Esophagus squamous epithelium (tissue), 5 donors: ENCODE results near the gene PEX11G. TPM values are rescaled to one million over a fixed set of nuclear protein-coding genes. Genes with fewer than 3 reads are reported as not detected.

Source experiments
- DNase-seq: peaks from one replicate; lab custom pipeline; 2025; lab: John Stamatoyannopoulos, UW
- H3K27ac ChIP-seq, 4 donors: fragments of 200-600 bp; sonication (generic); one replicate each; pipeline ENCODE4 v1.5.1; 2016 to 2019; ENCODE audit warnings: mild to moderate bottlenecking in 1 of 4
- H3K27me3 ChIP-seq, 4 donors: fragments of 200-600 bp; sonication (generic); 1 replicate in 3 of 4; 2 replicates in 1 of 4; pipeline versions ENCODE4 v1.5.1 to v1.6.0; 2017 to 2021; ENCODE audit warnings: antibody characterized with exemption in 1 of 4
- H3K36me3 ChIP-seq, 3 donors: fragments of 200-600 bp; sonication (generic); one replicate each; pipeline ENCODE4 v1.5.1; 2016 to 2019
- H3K4me1 ChIP-seq, 3 donors: fragments of 200-600 bp; sonication (generic); one replicate each; pipeline ENCODE4 v1.5.1; 2017 to 2019
- H3K4me3 ChIP-seq, 4 donors: fragments of 200-600 bp; sonication (generic); 1 replicate in 3 of 4; 2 replicates in 1 of 4; pipeline ENCODE4 v1.5.1; 2016 to 2019; ENCODE audit warnings: mild to moderate bottlenecking in 2 of 4, moderate library complexity in 1 of 4
- H3K9me3 ChIP-seq, 3 donors: fragments of 200-600 bp; sonication (generic); one replicate each; pipeline ENCODE4 v1.5.1; 2016 to 2019
- POLR2A ChIP-seq, 4 donors: fragments of 450-650 bp; IDR thresholded peaks; one replicate each; pipeline ENCODE4 v1.6.1; 2017; ENCODE audit warnings: antibody characterized with exemption in 4 of 4, mild to moderate bottlenecking in 4 of 4, moderate library complexity in 3 of 4
- WGBS, 2 donors: methylation state at CpG; one replicate each; pipeline ENCODE4 v1.1.5; 2018; 5-methylcytosine and 5-hydroxymethylcytosine counted together
- intact Hi-C: fragments of 100-400 bp; cut with DNase I; formaldehyde crosslinking; loops from one replicate; pipeline ENCODE4 v1.15.0; 2022
- total RNA-seq, 4 donors: library from RNA; depleted of rRNA; stranded (reverse); fragments of >200 nt; gene quantifications; one replicate each; pipeline ENCODE4 v1.1.0, GENCODE V29; 2016
- TF ChIP-seq, protein P1 (sequence below), 6 experiments: fragments of 450-650 bp in 4 of 6; fragments of 200-600 bp in 2 of 6; sonication (generic) in 2 of 6; IDR thresholded peaks; one replicate each; pipeline ENCODE4 v1.5.1; 2016 to 2019; ENCODE audit warnings: antibody characterized with exemption in 6 of 6, mild to moderate bottlenecking in 4 of 6, moderate library complexity in 4 of 6
- donor health status: DM: yes; HTN: yes; CAD: no.

Gene PEX11G
- 1 to 10 TPM; 1.1 to 6.7 (median 4.1) TPM for total RNA-seq

DNA sequence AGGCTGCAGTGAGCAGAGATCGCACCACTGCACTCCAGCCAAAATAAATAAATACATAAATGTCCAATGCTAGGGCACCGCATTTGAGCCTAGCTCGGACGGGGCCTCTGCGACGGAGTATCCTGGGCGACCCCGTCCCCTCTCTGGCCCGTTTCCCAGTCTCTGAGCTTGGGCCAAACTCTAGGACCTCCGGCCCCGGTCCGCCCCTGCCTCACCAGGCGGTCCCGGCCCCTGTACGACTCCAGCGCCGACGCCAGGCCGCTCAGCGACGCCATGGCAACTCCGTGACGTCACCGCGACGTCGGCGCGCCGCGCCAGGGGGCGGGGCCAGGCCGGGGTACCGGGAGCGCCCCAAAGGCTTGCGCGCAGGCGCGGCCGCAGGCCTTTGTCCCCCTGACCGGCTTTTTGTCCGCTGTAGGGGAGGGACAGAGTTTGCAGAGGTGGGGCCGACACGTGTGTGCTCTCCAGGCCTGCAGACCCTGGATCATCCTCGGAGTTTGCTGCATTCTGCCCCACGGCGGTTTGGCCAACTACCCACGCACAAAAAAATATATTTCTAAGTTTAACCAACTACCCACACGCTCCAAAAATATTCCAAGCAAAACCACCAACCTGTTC, at the start of gene PEX11G:
PEX11G (minus strand) TSS at position 300 of the 618 bp plus-strand sequence; CDS start at position 275, 25 bp downstream.
- intact Hi-C loops: no loop called here
- peak within 1 kb of the TSS; percentile 57 to 89 (median 60) for H3K4me3 ChIP-seq
- peaks cover 6 to 24% (median 12%) of the 10 kb centered on the region in 3 donors for H3K4me1 ChIP-seq
- peaks cover 0 to 5% (median 0%) of the 10 kb centered on the region in 3 donors for H3K36me3 ChIP-seq
- WGBS, 2 donors: 0% methylated on average over 8 to 17 of the region's 49 CpGs
- H3K27me3 ChIP-seq: no peaks in the 10 kb centered on the region
- TF ChIP-seq POLR2A (IDR thresholded peaks at IDR 0.05): peak in 3 of 4 donors; percentile 56 to 83 (median 58)
- TF ChIP-seq, protein P1, sequence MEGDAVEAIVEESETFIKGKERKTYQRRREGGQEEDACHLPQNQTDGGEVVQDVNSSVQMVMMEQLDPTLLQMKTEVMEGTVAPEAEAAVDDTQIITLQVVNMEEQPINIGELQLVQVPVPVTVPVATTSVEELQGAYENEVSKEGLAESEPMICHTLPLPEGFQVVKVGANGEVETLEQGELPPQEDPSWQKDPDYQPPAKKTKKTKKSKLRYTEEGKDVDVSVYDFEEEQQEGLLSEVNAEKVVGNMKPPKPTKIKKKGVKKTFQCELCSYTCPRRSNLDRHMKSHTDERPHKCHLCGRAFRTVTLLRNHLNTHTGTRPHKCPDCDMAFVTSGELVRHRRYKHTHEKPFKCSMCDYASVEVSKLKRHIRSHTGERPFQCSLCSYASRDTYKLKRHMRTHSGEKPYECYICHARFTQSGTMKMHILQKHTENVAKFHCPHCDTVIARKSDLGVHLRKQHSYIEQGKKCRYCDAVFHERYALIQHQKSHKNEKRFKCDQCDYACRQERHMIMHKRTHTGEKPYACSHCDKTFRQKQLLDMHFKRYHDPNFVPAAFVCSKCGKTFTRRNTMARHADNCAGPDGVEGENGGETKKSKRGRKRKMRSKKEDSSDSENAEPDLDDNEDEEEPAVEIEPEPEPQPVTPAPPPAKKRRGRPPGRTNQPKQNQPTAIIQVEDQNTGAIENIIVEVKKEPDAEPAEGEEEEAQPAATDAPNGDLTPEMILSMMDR (IDR thresholded peaks at IDR 0.05): peak in 3 of 6 experiments; percentile 7 to 28 (median 12)
- DNase-seq: peak; percentile 14
- no peaks in the 10 kb centered on the region for H3K9me3 ChIP-seq
- peak within 1 kb of the TSS; percentile 81 to 92 (median 86) for H3K27ac ChIP-seq

DNA sequence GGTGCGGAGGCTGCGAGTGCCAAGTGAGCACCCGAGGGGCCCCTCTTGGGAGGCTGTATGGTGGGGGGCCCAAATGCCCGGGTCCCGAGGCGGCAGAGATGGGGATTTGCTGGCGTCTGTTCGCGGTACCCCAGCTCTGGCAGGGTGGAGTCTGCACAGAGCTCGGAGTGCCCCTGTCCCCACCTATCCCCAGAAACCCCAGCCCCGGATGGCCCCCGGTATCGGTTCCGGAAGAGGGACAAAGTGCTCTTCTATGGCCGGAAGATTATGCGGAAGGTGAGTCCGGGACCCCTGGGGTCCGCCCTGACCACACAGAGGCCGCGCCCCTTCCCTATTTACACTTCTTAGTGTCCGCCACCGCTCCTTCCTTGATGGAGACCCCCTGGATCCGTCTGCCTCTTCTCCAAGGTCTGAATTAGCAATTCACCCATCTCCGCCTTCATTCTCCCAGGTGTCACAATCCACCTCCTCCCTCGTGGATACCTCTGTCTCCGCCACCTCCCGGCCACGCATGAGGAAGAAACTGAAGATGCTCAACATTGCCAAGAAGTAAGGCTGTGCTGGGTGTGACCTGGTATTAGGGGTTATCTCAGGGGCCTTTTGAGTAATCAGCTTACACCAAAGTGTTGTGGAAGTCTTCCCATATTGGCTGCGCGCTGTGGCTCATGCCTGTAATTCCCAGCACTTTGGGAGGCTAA, 47.3 kb upstream of the PEX11G start:
- Histone ChIP-seq H3K27ac (peak overlapping the region; percentile 84 to 97 (median 94)), H3K36me3 (peaks cover 11 to 43% (median 14%) of the 10 kb centered on the region in 3 donors), H3K4me3 (peak overlapping the region; percentile 66 to 90 (median 76)), H3K9me3 (no peaks in the 10 kb centered on the region), H3K4me1 (peaks cover 11 to 40% (median 11%) of the 10 kb centered on the region in 3 donors), H3K27me3 (no peaks in the 10 kb centered on the region)
- no peak for DNase-seq
- WGBS, 2 donors: 17 to 29% methylated on average over 20 to 21 of the region's 30 CpGs
- intact Hi-C loops: no loop called here
- TF ChIP-seq POLR2A (IDR thresholded peaks at IDR 0.05): no peak
- TF ChIP-seq, protein P1 (IDR thresholded peaks at IDR 0.05): no peak

DNA sequence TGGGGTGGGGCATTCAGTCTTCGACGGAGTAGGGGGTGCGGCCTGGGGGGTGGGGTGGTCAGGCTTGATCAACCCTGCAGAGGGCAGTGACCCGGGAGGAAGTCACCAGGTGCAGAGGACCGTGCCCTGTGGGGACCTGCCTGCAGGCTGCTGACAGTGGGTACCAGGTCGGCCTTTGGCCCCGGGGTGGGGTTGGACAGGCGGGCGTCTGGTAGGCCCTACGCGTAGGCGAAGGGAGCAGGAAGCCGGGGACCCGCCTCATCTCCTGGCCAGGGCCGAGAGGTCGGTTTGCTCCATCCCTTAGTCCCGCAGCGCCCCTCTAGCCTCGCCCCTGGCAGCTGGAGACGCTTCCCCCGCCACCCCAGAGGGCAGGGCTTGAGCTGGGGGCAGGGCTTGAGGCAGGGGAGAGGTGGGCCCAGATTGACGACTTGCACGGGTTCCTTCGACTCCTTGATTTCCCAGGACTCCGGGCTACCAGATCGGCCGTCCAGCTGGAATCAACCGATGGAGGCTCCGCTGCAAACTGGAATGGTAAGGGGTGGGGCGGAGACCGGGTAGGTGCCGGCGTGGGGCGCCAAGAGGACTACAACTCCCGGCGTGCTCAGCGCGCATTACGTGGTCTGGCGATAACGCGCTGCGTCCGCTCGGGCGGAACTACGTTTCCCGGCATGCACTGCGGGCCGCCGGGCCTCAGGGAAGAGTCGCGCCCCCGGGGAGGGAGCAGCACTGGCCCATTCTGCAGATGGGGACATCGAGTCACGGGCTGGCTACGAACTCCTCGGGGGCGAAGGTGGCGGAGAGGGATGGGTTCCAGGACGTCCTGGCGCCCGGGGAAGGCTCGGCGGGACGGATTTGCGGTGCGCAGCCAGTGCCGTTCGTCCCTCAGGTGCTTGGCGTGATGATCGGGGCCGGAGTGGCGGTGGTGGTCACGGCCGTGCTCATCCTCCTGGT, 46.5 kb upstream of the PEX11G start, which contains the start of gene PNPLA6:
PNPLA6 (plus strand) TSS at position 671 of the 951 bp plus-strand sequence; CDS start at position 743, 72 bp downstream.
- Histone ChIP-seq H3K4me1 (peaks cover 11 to 40% (median 11%) of the 10 kb centered on the region in 3 donors), H3K27me3 (no peaks in the 10 kb centered on the region), H3K9me3 (no peaks in the 10 kb centered on the region), H3K27ac (peak within 1 kb of the TSS; percentile 84 to 97 (median 94)), H3K4me3 (peak within 1 kb of the TSS; percentile 66 to 90 (median 76)), H3K36me3 (peaks cover 7 to 43% (median 7%) of the 10 kb centered on the region in 3 donors)
- 0% methylated on average over 12 of the region's 76 CpGs; no CpG with 5 or more reads in 1 of the 2 donors for WGBS, 2 donors
- DNase-seq: peak; percentile 68
- intact Hi-C loops: no loop called here
- TF ChIP-seq, protein P1 (IDR thresholded peaks at IDR 0.05): peak in 2 of 6 experiments; percentile 6 to 13
- peak in 3 of 4 donors; percentile 12 to 77 (median 30) for TF ChIP-seq POLR2A (IDR thresholded peaks at IDR 0.05)

DNA sequence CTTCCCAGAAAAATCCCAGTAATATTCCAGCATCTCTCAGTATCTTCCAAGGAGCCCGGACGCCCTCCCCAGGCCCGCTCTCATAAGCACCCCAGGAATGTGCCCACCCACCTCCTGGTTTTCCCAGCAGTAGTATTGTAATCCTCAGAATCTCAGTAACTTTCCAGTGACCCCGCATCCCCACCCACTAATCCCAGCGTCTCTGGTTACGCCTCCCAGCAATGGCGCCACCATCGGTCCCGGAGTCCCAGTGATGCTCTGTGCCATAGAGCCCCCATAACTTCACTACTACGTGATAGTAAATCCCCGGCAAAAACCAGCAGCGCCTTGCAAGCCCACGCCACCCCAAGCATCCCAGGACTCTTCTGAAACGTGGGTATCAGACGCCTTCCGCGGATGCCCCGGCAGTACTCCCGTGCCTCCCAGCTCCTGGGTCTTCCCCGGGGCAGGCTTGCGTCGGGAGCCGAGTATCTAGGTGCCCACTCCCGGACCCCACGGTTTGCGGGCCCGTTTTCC, 45.8 kb upstream of the PEX11G start:
- 0 to 1% methylated on average over 3 to 15 of the region's 27 CpGs for WGBS, 2 donors
- Histone ChIP-seq H3K4me3 (peak overlapping the region; percentile 66 to 90 (median 76)), H3K9me3 (no peaks in the 10 kb centered on the region), H3K36me3 (peaks cover 0 to 43% (median 8%) of the 10 kb centered on the region in 3 donors), H3K27ac (peak overlapping the region; percentile 84 to 97 (median 94)), H3K4me1 (peaks cover 11 to 40% (median 11%) of the 10 kb centered on the region in 3 donors), H3K27me3 (no peaks in the 10 kb centered on the region)
- intact Hi-C loops: no loop called here
- no peak for DNase-seq
- TF ChIP-seq POLR2A (IDR thresholded peaks at IDR 0.05): no peak
- TF ChIP-seq, protein P1 (IDR thresholded peaks at IDR 0.05): no peak
